Measurements from ENCODE around the gene PIK3C2G.

The PIK3C2G gene

GRCh38 chr12:18415227-18415626 is 153.9 kb downstream of the PIK3C2G start:
- no peak for DNase-seq (ENCODE audit: low spot score)

- no peak for DNase-seq (ENCODE audit: low spot score)
Measured at GRCh38 chr12:18416412-18416811, 155.1 kb downstream of the PIK3C2G start.

DNA sequence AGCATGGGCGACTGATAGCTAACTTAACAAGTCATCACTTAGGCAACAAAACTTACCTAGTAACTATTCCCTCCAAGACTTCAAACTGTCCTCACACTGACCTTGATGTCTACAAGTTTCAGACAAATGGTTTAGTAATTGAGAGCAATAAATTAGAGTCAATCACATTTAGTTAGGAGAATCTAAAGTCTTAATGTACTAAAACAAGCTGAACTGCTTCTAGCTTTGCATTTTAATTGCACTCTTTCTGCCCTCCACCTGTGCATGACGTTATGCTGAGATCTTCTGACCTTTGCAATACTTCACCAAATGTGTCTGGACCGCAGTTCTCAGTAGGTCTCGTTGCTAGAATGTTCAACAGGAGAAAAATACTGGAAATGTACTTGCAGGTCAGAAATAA is 158.0 kb downstream of the PIK3C2G start:
- DNase-seq (ENCODE audit: low spot score), result no peak

DNA sequence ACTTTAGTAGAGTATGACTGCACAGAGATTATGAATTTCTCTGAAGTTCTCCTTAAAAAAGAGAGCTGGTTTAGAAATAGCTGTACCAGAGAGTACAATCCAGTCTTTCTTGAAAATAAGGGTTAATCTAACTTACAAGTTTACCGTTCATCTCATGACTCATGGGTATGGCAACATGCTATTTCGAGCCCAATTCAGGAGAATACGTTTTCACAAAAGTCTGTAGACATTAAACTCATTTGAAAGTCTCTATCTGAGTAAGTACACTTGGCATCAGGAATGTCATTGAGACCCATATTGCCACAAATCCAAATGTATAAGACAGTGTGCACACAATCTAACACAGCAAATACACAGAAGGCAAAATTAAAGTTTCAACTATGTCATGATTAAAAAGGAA is 160.5 kb downstream of the PIK3C2G start:
- DNase-seq (ENCODE audit: low spot score), result no peak

- no peak for DNase-seq (ENCODE audit: low spot score)
Measured at GRCh38 chr12:18422871-18423270, 161.6 kb downstream of the PIK3C2G start.

DNA sequence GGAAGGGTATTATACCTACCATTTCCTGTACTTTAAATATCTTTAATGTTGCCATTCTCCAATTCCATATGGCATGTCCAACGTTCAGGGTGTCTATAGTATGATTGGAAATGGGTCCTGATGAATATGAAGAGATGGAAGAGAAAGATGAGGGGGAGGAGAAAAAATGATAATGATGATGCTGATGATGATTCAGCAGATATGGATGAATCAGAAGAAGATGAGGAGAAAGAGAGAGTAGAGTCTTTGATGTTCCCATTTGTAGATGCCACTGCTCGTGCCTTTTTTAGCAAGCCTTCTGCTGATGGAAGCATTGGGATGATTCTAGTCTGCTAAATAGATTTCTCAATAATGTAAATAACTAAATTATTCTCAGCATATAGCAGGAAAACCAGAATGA is 163.5 kb downstream of the PIK3C2G start:
- DNase-seq (ENCODE audit: low spot score), result no peak

GRCh38 chr12:18427520-18427919 is 166.2 kb downstream of the PIK3C2G start:
- no peak for DNase-seq (ENCODE audit: low spot score)

GRCh38 chr12:18428416-18428815 is 167.1 kb downstream of the PIK3C2G start:
- no peak for DNase-seq (ENCODE audit: low spot score)

DNA sequence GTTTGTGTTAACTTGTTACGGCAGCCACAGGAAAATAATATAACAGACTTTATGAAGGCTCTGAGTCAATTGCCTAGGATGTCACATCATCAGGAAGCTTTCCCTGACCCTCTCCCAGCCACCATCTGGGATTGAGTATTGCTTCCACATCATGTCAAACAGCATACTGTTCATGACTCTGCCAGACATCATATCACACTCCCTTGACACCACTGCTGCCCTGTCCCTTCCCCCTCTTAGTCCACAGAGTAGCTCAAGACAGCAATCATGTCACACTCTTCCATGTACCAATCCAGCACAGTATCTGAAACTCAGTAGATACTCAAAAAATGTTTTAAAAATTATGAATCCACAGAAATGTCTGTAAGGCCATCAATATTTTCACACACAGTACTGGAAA is 168.0 kb downstream of the PIK3C2G start:
- no peak for DNase-seq (ENCODE audit: low spot score)

DNA sequence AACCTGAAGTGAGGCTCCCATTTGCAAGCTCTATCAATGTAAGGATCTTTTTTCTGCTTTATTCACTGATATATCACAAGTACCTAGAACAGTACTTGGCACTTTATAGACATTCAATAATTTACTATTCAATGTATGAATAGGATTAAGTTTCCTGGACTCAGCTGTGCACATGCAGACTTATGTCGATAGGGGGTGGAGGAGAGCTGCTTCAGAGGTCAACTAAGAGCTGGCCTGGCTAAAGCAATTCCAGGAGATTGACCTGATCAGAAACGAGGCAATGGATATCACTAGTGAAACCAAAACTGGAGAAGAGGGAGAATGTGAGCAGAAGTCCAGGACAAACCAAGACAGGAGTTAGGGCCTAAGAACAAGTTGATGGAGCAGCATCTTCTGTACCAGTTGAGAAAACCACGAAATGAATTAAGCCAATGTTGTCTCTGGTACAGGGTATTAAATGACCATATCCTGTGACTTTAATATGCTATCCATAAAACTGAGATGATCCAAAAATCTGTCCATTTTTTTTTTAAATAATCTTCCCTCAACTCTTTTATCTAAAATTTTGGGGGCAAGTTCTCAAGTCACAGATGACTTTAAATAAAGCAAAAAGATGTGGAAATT is 169.2 kb downstream of the PIK3C2G start:
- peak; percentile 24 for DNase-seq (ENCODE audit: low spot score)

GRCh38 chr12:18431771-18432170 is 170.5 kb downstream of the PIK3C2G start:
- DNase-seq (ENCODE audit: low spot score), result no peak

GRCh38 chr12:18432206-18432605 is 170.9 kb downstream of the PIK3C2G start:
- no peak for DNase-seq (ENCODE audit: low spot score)

DNA sequence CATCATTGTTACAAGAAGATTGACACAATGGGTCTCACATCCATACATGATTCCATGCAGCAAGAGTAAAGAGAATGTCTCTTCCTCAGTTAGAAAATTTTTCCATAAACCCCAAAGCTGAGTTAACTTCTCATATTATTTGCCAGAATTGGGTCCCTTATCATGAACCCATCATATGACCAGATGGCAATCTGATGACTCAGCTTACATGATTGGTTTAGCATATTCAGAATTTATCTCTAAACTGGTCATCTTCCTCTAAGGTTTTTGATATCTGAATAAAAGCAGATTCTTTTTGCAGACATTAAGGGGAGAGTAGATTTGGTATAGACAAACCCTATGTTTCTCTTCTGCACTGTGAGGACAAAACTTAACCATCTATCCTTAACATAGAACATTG is 174.9 kb downstream of the PIK3C2G start:
- DNase-seq (ENCODE audit: low spot score), result no peak

- no peak for DNase-seq (ENCODE audit: low spot score)
Measured at GRCh38 chr12:18439541-18439940, 178.2 kb downstream of the PIK3C2G start.

DNA sequence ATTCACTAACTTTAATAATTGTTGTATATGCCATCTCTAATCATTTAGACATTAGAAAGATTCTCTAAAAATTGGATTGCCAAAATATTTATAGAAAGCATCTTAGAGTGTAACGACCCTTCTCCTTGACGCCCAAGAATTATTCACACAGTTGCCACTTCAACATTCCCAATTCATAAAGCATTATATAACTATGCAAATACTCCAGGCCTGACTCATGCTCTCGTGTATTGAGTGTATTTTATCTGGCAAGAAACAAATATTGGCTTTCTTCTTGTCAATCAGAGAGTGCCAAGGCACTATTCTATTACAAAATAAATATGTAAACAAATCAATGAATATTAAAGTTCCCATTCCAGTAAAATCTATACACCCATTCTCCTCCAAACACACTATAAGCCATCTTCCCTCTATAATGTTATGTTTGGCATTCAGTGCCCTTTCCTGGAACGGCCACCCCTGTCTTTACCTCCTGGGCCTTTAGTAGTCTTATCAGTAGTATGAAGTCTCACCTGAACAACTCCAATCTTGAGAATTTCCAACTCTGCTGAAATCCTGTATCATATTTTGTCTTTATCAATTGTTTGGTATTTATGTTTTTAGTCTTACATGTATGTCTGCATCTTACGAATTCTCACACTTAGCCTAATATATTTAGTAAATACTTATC is 182.6 kb downstream of the PIK3C2G start:
- no peak for DNase-seq (ENCODE audit: low spot score)

DNA sequence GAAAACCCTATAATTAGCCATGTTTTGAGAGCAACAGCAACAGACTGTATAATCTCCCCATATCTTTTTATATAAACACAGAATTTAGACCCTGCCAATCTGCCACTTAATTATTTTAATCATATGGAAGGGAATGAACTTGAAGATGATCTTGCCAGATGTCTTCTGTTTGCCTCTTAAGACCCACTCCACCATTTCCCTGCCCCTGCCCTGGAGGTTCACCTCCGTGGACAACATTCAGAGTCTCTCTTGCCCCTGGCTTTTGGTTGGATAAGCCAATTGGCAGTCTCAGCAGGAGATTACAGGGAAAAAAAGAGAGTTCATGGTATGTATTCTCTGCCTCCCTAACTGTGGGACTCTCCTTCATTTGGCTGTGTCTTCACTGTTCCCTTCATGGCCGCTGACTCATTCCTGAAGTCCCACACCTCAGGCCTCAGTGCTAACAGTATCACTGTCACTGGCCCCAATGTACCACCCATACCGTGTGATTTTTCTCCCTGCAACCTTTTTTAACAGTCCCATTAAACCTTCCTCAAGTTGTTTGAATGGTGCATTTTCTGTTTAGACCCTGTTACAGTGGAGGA is 184.8 kb downstream of the PIK3C2G start:
- DNase-seq (ENCODE audit: low spot score), result no peak

DNA sequence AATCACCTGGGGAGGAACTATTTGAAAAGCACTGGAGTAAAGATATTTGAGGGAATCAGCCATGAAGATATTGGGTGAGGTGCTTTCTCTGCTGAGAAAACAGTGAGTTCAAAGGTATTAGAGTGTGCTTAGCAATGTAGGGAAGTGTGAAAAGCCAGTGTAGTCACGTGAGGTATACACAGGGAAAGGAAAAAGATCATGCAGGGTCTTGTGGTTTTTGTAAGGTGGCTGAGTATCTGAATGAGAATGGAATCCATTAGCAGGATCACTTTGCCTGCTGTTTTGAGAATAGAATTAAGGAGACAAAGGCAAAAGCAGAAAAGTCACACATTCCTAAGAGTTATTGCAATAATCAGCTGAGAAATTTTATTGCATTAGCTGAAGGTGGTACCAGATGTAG is 193.0 kb downstream of the PIK3C2G start:
- DNase-seq (ENCODE audit: low spot score), result no peak

GRCh38 chr12:18456344-18456743 is 195.0 kb downstream of the PIK3C2G start:
- no peak for DNase-seq (ENCODE audit: low spot score)

GRCh38 chr12:18457362-18457761 is 196.0 kb downstream of the PIK3C2G start:
- DNase-seq (ENCODE audit: low spot score), result no peak

DNA sequence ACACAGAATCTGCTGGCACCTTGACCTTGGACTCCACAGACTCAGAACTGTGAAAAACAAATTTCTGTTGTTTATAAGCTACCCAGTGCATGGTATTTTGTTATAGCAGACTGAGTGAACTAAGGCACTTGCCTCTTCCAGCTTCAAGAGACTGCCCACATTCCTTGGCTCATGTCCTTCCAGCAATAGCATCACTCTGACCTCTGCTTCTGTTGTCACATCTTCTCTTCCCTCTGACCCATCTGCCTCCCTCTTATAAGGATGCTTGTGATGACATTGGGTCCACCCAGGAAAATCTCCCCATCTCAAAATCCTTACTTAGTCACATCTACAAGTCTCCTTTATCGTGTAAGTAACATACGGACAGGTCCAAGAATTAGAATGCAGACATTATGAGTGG is 200.4 kb downstream of the PIK3C2G start:
- no peak for DNase-seq (ENCODE audit: low spot score)

DNA sequence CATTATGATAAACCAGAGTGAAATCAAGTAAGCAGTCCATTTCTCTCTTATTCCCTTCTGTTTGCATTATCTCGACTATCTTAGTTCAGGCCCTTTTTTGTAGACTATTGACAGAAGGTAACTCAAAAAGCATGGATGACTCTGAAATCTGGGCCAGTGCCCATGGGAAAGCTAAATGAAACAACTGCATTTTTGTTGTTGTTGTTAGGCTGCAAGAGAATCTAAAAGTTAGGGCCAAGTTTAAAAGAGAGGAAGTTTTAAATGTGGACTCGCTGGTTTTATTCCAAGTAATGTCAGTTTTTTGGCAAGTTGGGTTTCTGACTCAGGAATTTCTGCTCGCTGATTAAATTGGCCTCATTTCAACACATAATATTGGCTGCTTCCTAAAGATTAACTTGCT is 201.1 kb downstream of the PIK3C2G start:
- DNase-seq (ENCODE audit: low spot score), result no peak

DNA sequence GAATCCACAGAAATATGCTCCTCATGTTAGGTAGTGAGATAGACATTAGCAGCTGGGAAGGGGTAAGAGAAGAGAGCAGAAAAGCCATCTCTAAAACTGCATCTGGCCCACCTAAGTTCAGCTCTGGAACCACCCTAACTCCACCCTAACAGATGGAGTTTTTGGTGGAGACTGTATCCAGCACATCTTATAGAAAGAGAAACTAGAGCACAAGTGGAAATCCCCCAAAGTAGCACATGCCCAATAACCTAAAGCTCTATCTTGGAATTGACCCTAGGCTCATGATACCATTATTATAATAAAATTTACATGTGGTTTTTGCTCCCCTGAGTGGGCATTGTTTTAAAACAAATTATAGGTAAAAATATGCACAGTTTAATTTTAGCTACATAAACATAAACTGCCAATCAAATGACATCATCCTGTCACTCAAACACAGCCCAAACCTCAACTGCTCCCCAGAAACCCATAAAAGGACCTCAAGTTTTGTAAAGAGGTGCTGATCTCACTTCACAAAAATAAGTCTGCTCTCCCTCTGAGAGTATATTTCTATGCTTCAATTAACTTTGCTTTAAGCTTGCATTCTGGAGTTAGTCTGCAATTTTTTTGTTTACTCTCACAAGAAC is 206.4 kb downstream of the PIK3C2G start:
- DNase-seq (ENCODE audit: low spot score), result no peak
